Measurements from ENCODE around the gene ACBD6.

ACBD6 gene

GRCh38 chr1:180407051-180407450 is 95.3 kb downstream of the ACBD6 start:
- Histone ChIP-seq H3K4me2 (no peak overlapping the region), H3K9ac (no peak overlapping the region), H3K27ac (no peak overlapping the region), H3K36me3 (peaks cover 49% of the 10 kb centered on the region), H3K9me3 (peaks cover 7% of the 10 kb centered on the region), H3K4me1 (no peaks in the 10 kb centered on the region), H3K27me3 (no peaks in the 10 kb centered on the region), H3K4me3 (no peak overlapping the region), H4K20me1 (0 out of 2 replicates have a peak, but pooled peaks cover 11% of the 10 kb centered on the region)
- no peak for TF ChIP-seq Cebpa-rat (IDR thresholded peaks at IDR 0.05)

DNA sequence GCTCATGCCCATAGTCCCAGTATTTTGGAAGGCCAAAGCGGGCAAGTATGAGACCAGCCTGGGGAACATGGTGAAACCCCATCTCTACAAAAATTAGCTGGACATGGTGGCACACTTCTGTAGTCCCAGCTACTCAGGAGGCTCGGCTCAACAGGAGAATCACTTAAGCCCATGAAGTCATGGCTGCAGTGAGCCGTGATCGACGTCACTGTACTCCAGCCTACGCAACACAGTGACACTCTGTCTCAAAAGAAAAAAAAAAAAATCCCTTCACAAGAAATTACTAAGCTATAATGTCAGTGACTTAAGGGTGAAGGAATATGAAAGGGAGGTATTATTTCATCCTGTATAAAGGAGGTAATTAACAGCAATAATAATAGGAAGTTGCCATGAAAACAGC is 99.8 kb downstream of the ACBD6 start:
- H3K9ac ChIP-seq = no peak overlapping the region
- H3K4me3 ChIP-seq = no peak overlapping the region
- no peak for TF ChIP-seq Cebpa-rat (IDR thresholded peaks at IDR 0.05)
- H3K36me3 ChIP-seq = peaks cover 20% of the 10 kb centered on the region
- H3K4me2 ChIP-seq = no peak overlapping the region
- H3K9me3 ChIP-seq = no peaks in the 10 kb centered on the region
- no peak overlapping the region for H3K27ac ChIP-seq
- H3K4me1 ChIP-seq = no peaks in the 10 kb centered on the region
- no peaks in the 10 kb centered on the region for H3K27me3 ChIP-seq
- H4K20me1 ChIP-seq = 0 out of 2 replicates have a peak, but pooled peaks cover 5% of the 10 kb centered on the region

DNA sequence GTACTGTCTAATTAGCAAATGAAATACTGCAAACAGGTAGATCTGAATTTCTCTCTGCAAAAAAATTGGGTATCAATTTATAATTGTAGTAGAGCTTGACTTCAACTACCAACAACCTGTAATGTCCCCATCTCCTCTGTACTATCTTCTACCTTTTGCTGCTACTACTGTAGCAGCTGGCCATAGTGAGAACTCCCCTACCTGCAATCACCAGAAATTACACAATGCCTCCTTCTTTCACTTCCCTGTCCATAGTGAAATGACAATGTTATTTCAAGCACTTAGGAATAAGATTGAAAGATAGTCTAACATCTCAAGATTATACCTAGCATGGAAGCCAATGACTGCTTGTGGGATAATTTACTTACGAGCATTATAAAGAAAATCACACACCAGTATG is 100.4 kb downstream of the ACBD6 start:
- Histone ChIP-seq H3K9me3 (no peaks in the 10 kb centered on the region), H3K27ac (no peak overlapping the region), H3K27me3 (no peaks in the 10 kb centered on the region), H3K4me3 (no peak overlapping the region), H3K4me2 (no peak overlapping the region), H3K36me3 (peaks cover 25% of the 10 kb centered on the region), H4K20me1 (0 out of 2 replicates have a peak, but pooled peaks cover 5% of the 10 kb centered on the region), H3K9ac (no peak overlapping the region), H3K4me1 (no peaks in the 10 kb centered on the region)
- TF ChIP-seq Cebpa-rat (IDR thresholded peaks at IDR 0.05) = no peak

DNA sequence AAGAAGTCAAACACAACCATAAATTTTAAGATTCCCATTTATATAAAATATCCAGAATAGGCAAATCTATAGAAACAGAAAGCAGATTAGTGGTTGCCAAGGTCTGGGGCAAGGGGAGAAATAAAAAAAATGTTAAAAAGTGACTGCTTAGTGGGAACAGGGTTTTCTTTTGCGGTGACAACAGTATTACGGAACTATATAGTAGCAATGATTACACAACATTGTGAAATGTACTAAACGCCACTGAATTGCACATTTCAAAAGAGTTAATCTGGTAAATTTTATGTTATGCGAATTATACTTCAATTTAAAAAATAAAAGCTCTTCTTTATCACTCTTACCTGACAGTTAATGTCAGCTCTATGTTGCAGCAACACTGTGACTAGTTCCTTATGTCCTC is 105.2 kb downstream of the ACBD6 start:
- no peak overlapping the region for H3K9ac ChIP-seq
- no peak overlapping the region for H3K27ac ChIP-seq
- H3K4me3 ChIP-seq = no peak overlapping the region
- TF ChIP-seq Cebpa-rat (IDR thresholded peaks at IDR 0.05) = no peak
- peaks cover 23% of the 10 kb centered on the region for H3K9me3 ChIP-seq
- no peaks in the 10 kb centered on the region for H3K4me1 ChIP-seq
- H4K20me1 ChIP-seq = no peaks in the 10 kb centered on the region
- H3K27me3 ChIP-seq = no peaks in the 10 kb centered on the region
- H3K4me2 ChIP-seq = no peak overlapping the region
- H3K36me3 ChIP-seq = peaks cover 46% of the 10 kb centered on the region

DNA sequence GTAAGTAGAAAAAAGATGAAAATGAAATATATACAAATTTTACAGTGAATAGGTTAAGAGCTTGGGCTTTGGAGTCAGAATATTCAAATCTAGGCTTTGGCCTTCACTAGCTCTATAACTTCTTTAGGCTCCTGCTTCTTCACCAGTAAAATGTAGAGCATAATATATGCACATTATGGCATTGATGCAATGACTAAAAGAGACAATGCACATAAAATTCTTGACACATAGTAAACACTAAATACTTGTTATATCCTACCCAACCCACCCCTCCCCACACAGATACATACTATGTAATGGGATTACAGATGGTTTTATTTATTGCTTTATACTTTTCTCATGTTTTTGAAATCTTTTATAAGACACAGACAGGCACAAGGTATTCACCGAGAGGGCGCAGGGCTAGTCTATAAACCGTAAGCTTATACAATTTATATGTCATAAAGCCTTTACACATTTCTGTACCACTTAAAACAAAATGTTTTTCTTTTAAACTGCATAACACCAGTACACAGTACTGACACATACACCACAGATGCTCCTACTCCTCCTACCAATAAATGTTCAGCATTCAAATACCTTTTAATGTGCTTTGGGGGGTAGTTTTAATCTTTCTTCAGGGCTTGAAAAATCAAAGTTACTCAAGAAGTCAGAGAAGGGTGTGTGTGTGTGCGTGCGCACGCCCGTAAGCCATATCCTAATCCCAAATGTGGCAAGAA is 109.8 kb downstream of the ACBD6 start:
- no peak overlapping the region for H3K4me2 ChIP-seq
- no peaks in the 10 kb centered on the region for H3K27me3 ChIP-seq
- no peak for TF ChIP-seq Cebpa-rat (IDR thresholded peaks at IDR 0.05)
- peaks cover 39% of the 10 kb centered on the region for H3K9me3 ChIP-seq
- H3K9ac ChIP-seq = no peak overlapping the region
- no peak overlapping the region for H3K4me3 ChIP-seq
- H3K27ac ChIP-seq = no peak overlapping the region
- no peaks in the 10 kb centered on the region for H3K4me1 ChIP-seq
- H4K20me1 ChIP-seq = no peaks in the 10 kb centered on the region
- peaks cover 51% of the 10 kb centered on the region for H3K36me3 ChIP-seq

DNA sequence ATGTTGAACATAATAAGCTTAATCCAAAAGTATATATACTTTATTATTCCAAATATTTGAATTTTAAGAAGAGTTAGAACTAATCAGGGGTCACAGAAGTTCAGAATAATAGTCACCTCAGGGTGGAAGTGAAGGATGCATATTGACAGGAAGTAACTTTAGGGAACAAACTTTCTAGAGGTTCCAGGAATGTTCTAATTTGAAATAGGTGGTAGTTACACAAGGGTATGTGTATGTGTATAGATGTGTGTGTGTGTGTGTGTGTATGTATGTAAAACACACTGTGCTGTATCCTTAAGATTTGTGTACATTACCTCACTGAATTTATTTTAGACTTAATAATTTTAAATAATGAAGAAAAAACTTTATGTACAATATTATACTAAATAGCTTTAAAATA is 110.4 kb downstream of the ACBD6 start:
- no peak overlapping the region for H3K9ac ChIP-seq
- H3K27me3 ChIP-seq = no peaks in the 10 kb centered on the region
- H3K9me3 ChIP-seq = peaks cover 45% of the 10 kb centered on the region
- H3K4me3 ChIP-seq = no peak overlapping the region
- no peak overlapping the region for H3K4me2 ChIP-seq
- H3K36me3 ChIP-seq = peaks cover 51% of the 10 kb centered on the region
- no peak for TF ChIP-seq Cebpa-rat (IDR thresholded peaks at IDR 0.05)
- no peaks in the 10 kb centered on the region for H4K20me1 ChIP-seq
- H3K4me1 ChIP-seq = no peaks in the 10 kb centered on the region
- H3K27ac ChIP-seq = no peak overlapping the region

DNA sequence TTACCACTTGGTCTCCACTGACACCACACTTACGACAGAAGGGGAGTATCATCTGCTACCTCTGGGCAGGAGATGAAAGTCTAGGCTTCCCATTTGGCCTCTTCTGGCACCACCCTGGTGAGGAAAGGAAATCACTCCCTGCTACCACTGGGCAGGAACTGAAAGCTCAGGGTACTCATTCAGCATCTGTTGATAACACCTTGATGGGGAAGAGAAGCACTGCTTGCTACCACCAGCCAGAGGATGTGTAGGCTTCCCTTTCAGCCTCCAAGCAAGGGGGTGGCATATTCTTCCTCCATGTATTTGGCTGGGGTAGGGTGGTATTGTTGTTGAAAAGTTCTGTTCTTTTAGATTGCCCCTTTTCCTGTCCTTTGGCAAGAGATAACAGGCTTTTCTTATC is 115.0 kb downstream of the ACBD6 start:
- H3K9ac ChIP-seq = no peak overlapping the region
- H3K4me2 ChIP-seq = no peak overlapping the region
- H3K27me3 ChIP-seq = no peaks in the 10 kb centered on the region
- peaks cover 65% of the 10 kb centered on the region for H3K9me3 ChIP-seq
- no peaks in the 10 kb centered on the region for H4K20me1 ChIP-seq
- no peak overlapping the region for H3K27ac ChIP-seq
- no peak for TF ChIP-seq Cebpa-rat (IDR thresholded peaks at IDR 0.05)
- no peak overlapping the region for H3K4me3 ChIP-seq
- peaks cover 39% of the 10 kb centered on the region for H3K36me3 ChIP-seq
- no peaks in the 10 kb centered on the region for H3K4me1 ChIP-seq

DNA sequence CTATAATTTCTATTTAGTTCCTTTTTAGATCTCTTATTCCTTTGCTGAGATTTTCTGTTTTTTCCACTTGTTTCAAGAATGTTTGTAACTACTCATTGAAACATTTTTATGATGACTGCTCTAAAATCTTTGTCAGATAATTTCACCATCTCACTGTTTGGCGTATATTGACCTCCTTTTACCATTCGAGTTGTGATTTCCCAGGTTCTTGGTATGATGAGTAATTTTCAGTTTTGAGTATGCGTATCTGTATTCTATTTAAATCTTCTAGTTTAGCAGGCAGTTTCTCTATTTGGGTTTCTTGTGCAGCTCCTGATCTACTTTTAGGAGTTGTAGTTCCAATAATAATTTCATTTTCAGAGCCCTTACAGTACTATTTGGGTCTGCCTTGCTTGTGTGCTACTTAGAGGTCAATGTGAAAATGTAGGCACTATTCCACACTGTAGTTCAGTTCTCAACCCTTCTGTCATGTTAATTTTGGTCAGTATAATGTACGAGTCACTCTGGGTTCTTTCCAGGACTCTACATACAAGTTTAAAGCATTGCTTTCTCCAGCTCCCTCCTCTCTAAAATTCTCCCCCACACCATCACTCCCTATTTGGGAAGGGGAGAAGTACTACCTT is 115.5 kb downstream of the ACBD6 start:
- H3K4me2 ChIP-seq = no peak overlapping the region
- no peak for TF ChIP-seq Cebpa-rat (IDR thresholded peaks at IDR 0.05)

DNA sequence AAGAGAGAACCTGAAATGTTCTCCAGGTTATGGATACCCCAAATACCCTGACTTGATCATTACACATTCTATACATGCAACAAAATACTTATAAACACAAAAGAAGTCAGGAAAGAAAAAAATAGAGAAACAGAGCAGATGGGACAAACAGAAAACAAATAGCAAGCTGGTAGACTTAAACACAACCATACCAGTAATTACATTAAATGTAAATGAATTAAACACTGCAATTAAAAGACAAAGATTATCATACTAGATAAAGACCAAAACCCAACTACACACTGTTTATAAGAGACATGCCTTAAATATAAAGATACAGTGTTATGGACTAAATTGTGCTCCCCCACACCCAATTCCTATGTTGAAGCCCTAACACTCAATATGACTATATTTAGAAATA is 117.2 kb downstream of the ACBD6 start:
- no peaks in the 10 kb centered on the region for H3K27me3 ChIP-seq
- no peak overlapping the region for H3K4me2 ChIP-seq
- no peak overlapping the region for H3K9ac ChIP-seq
- TF ChIP-seq Cebpa-rat (IDR thresholded peaks at IDR 0.05) = no peak
- H4K20me1 ChIP-seq = no peaks in the 10 kb centered on the region
- peaks cover 74% of the 10 kb centered on the region for H3K9me3 ChIP-seq
- H3K4me3 ChIP-seq = no peak overlapping the region
- H3K4me1 ChIP-seq = no peaks in the 10 kb centered on the region
- H3K27ac ChIP-seq = no peak overlapping the region
- H3K36me3 ChIP-seq = peaks cover 35% of the 10 kb centered on the region

More for the DNA sequence above, 115.5 kb downstream of the ACBD6 start:
- H3K4me1 ChIP-seq = no peaks in the 10 kb centered on the region
- H3K27ac ChIP-seq = no peak overlapping the region
- no peaks in the 10 kb centered on the region for H3K27me3 ChIP-seq
- no peaks in the 10 kb centered on the region for H4K20me1 ChIP-seq
- no peak overlapping the region for H3K9ac ChIP-seq
- peaks cover 68% of the 10 kb centered on the region for H3K9me3 ChIP-seq
- H3K4me3 ChIP-seq = no peak overlapping the region
- H3K36me3 ChIP-seq = peaks cover 39% of the 10 kb centered on the region

DNA sequence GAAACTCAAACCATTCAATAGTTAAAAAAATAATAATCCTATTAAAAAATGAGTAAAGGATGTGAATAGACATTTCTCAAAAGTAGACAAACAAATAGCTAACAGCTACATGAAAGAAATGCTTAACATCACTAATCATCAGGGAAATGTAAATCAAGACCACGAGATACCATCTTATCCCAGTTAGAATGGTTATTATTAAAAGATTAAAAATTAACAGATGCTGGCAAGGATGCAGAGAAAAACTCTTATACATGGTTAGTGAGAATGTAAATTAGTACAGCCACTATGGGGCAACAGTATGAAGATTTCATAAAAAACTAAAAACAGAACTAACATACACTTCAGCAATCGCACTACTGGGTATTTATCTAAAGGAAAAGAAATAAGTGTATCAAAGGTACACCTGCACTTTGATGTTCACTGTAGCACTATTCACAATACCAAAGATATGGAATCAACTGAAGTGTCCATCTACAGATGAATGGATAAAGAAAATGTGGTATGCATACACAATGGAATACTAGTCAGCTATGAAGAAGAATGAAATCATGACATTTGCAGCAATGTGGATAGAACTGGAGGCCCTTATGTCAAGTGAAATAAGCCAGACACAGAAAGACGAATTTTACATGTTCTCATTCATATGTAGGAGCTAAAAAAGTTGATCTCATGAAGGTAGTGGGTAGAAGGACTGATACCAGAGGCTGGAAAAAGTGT is 117.9 kb downstream of the ACBD6 start:
- peaks cover 40% of the 10 kb centered on the region for H3K36me3 ChIP-seq
- H3K27me3 ChIP-seq = no peaks in the 10 kb centered on the region
- H3K27ac ChIP-seq = no peak overlapping the region
- H3K4me2 ChIP-seq = no peak overlapping the region
- TF ChIP-seq Cebpa-rat (IDR thresholded peaks at IDR 0.05) = no peak
- H4K20me1 ChIP-seq = no peaks in the 10 kb centered on the region
- no peaks in the 10 kb centered on the region for H3K4me1 ChIP-seq
- no peak overlapping the region for H3K9ac ChIP-seq
- H3K9me3 ChIP-seq = peaks cover 81% of the 10 kb centered on the region
- no peak overlapping the region for H3K4me3 ChIP-seq
